Uterus (tissue), 2 donors: ENCODE data around the gene ANKRD44.

ENCODE experiments used
- CTCF ChIP-seq, 4 experiments: fragments of 200-600 bp in 2 of 4; fragments of 450-650 bp in 2 of 4; sonication (generic) in 2 of 4; IDR thresholded peaks; one replicate each; pipeline ENCODE4 v1.5.1; 2016 to 2019; ENCODE audit warnings: antibody characterized with exemption in 4 of 4, mild to moderate bottlenecking in 2 of 4, moderate library complexity in 1 of 4
- POLR2A ChIP-seq, 2 donors: fragments of 450-650 bp; IDR thresholded peaks; one replicate each; pipeline ENCODE4 v1.6.1; 2016; ENCODE audit warnings: antibody characterized with exemption in 2 of 2, mild to moderate bottlenecking in 1 of 2, moderate library complexity in 1 of 2

GRCh38 chr2:197315371-197315770 lies 4.8 kb upstream of the ANKRD44 start:
- TF ChIP-seq CTCF (IDR thresholded peaks at IDR 0.05) (no peak), POLR2A (IDR thresholded peaks at IDR 0.05) (no peak)
